GM18517 (cell line): ENCODE measurements around the gene MCAT.
A peak's percentile ranks its signal among the peaks of the same experiment; 100 is the strongest.

Experiments
- ATAC-seq: cut with Tn5 transposase; IDR thresholded peaks from one replicate; pipeline ENCODE4 v1.9.1; 2021; ENCODE audit warnings: mild to moderate bottlenecking, moderate library complexity; ENCODE audit not compliant: unreplicated experiment

MCAT gene

GRCh38 chr22:43142880-43143562 is at the start of gene MCAT:
TSS of gene MCAT (minus strand) at chr22:43143398. CDS start at chr22:43143348, 50 bp downstream.
- peak; percentile 65 for ATAC-seq

DNA sequence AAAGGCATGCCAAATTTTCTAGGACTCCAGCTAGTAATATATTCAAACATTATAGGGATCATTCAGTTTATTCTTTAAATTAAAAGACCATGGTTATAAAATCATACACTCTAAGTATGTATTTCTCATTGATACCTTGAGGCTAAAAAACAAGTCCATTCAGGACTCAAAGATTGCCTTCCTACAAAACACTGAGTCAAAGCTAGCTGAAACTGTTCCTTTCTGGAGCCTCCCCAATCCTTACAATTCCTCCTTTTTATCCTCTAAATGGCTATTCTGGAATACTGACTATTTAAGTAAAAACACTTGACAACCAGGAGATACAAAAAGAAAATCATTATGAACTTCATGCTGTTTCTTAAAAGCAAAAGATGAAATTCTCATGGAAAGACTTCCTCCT is 48.6 kb upstream of the MCAT start:
- ATAC-seq: no peak

- ATAC-seq: no peak
These were observed 45.8 kb upstream of the MCAT start for GRCh38 chr22:43188829-43189545.

DNA sequence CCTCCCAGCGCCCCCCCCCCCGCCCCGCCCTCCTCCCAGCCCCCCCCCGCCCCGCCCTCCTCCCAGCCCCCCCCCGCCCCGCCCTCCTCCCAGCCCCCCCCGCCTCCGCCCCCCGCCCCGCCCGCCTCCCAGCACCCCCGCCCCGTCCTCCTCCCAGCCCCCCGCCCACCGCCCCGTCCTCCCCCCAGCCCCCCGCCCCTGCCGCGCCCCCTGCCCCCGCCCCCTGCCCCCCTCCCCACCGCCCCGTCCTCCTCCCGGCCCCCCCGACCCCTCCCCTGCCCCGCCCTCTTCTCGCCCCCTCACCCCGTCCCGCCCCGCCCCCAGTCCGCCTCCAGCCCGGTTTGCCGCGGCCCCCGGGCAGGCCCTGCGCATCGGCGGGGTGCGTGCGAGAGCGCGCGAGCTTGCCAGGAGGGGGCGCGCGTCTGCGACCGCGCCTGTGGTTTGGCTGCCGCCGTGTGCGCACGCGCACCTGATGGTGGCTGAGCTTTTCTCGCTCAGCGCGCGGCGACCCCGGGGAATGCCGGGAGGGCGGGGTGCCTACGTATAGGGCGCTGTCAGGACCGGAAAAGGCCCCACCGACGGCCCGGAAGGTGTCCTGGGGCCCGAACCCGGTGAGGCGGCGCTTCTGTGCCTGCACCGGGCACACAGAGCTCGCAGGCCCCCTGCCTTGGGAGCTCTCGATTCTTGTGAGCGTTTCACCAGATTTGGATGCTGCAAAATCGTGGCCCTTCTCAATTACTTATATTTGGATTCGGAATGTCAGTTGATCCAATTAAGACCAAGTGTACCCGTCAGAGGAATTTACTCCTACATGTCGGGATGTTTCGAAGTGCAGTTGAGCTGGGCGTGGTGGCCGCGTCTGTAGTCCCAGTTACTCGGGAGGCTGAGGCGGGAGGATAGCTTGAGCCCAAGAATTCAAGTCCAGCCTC is 44.2 kb upstream of the MCAT start:
- peak; percentile 76 for ATAC-seq

DNA sequence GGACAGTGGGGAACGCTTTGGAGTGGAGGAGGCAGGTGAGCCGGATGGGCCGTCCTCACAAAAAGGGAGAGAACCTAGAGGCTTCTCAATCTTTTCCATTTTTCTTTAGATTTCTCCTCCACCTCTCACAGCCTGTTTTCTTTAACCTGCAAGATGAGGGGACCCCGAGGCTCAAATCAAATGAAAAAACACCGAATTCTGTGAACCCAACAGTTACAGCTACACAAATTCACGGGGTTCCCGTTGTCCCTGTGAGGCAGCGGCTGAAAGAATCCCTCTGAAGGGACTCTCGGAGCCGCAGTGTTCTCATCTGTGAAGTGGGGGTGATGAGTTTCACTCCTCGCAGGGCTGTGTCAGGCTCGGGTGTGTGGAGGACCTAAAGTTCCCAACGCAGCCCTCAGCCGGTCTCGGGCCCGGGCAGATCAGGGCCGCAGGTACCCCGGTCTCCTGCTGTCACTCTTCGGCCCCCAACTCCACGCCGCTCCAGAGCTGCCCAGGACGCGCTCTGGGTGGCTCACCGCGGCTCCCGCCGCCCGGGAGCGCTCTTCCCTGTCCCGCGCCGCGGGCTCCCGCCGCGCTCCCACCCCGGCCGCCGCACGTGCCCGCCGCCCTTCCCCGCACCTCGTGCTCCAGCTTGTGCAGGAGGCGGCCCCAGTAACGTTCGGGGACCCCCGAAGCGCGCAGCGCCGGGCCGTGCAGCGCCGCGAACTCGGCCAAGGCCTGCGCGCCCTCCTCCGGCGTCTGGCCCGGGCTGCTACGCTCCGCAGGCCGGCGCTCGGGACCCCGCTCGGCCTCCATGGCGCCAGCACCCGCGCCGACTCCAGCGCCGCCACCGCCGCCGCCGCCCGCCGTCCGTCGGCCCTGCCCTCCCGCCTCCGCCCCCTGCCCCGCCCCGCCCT is 43.3 kb upstream of the MCAT start, which contains the start of gene TTLL12:
Gene TTLL12, minus strand, starts transcription at position 863 of the 899 bp plus-strand sequence. Its CDS starts 65 bp downstream, at position 798.
- ATAC-seq: peak; percentile 34

DNA sequence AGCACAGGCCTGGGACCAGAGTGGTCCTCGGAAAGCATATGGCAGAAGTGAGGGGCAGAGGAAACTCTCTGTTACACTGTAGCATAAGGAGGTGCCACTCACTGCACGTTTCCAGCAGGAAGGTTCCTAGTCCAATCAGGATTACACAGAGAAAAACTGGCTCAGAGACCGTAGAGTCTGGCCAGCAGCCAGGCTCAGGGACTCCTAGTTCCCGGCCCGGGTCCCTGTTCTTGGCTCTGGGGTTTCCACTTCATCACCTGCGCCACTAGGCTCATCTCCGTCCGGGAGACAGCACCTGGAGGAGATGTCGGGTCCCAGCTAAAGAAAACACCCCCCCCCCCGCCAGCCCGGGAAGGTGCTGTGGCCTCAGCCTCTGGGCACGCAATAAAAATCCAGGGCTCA is 42.7 kb upstream of the MCAT start:
- no peak for ATAC-seq

DNA sequence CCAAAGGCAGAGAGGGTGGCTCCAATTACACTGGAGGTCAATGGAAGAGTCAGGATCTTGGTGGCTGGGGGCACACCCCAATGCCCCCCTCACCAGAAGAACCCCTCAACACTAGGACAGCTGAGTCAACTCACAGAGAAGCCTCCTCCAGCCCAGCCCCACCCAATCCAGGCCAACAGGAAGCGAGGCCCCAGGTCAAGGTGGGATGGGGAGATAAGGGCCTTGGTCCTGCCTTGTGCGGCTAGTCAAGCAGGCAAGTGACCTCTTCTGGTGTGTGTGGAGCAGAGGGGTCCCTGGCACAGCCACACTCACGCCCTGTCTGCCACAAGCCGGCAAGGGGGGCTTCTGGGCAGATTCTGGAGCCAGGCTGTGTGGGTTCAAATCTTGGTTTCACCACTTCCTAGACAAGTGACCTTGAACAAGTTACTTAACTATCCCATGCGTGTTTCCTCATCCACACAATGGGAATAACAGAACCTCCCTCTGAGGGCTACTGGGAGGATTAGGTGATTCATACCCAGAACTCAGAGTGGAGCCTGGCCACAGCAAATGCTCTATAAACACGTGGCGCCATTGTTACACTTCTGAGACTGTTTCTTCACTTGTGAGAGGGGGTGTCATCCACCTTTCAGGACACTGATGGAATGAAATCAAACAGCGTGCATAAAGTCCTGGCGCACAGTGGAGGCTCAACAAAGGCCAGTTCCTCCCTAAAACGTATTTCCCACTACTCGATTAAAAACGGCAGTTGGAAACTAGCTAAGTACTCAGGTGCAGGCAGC is 40.5 kb upstream of the MCAT start:
- ATAC-seq: no peak

- no peak for ATAC-seq
These were observed 39.5 kb upstream of the MCAT start for GRCh38 chr22:43182726-43183125.

- ATAC-seq: no peak
These were observed 38.9 kb upstream of the MCAT start for GRCh38 chr22:43182118-43182517.

GRCh38 chr22:43181321-43182076 is 38.3 kb upstream of the MCAT start:
- ATAC-seq: no peak

- no peak for ATAC-seq
These were observed 37.5 kb upstream of the MCAT start for GRCh38 chr22:43180670-43181069.

DNA sequence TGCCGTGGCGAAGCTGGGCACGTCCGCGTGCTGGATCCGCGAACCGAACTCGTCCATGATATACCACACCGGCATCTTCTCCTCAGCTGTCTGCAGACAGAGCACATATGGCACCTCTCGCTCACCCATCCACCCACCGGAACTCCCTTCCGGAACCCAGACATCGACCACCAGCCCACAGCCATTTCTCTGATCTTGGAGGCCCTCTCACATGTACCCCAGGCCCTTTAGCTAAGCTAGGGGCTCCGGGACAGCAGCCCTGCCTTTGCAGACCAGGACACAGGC is 36.7 kb upstream of the MCAT start:
- ATAC-seq: no peak

- ATAC-seq: no peak
These were observed 36.1 kb upstream of the MCAT start for GRCh38 chr22:43179146-43179910.

GRCh38 chr22:43177479-43177878 is 34.3 kb upstream of the MCAT start:
- no peak for ATAC-seq

DNA sequence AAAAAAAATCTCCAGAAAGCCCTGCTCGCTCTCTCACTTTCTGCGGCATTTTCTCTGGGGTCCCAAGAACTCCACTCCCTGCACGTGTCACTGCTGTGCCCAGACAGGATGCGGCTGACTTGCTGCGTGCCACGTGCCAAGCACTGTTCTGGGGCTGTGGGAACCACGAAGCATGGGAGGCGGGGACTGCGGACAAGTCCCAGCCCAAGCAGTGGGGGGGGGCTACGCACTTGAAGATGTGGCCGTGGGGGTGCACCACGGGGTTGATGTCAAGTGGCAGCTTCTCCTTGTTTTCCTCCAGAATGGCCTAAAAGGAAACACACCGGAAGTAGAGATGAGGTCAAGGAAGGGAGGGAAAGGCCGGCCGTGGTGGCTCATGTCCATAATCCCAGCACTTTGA is 32.9 kb upstream of the MCAT start:
- ATAC-seq: no peak

DNA sequence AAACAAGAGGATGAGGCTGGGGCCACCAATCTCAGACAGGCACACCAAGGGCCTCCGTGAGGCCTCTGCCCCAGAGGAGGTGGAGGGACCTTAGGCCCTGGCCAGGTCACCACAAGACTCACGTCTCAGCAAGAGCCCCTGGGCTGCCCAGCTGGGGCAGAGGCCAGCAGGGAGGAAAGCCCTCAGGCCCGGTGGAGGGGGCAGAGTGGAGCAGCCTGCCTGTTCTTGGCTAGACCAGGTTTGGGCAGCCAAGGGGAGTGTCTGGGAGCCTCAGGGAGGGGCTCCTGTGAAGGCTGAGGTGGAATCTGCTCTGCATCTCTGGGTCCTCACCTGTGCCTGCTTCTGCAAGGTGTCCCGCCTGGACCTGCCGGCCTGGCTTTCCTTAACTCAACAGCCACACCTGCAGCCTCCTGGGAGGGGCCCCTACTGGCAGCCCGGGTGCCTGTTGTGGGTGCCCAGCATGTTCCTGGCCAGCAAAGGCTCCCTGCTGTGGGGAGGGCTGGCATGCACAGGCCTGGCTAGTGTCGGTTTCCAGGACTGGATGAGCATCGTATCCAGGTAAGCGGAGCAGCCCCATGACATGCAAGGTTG is 31.8 kb upstream of the MCAT start:
- ATAC-seq: no peak

DNA sequence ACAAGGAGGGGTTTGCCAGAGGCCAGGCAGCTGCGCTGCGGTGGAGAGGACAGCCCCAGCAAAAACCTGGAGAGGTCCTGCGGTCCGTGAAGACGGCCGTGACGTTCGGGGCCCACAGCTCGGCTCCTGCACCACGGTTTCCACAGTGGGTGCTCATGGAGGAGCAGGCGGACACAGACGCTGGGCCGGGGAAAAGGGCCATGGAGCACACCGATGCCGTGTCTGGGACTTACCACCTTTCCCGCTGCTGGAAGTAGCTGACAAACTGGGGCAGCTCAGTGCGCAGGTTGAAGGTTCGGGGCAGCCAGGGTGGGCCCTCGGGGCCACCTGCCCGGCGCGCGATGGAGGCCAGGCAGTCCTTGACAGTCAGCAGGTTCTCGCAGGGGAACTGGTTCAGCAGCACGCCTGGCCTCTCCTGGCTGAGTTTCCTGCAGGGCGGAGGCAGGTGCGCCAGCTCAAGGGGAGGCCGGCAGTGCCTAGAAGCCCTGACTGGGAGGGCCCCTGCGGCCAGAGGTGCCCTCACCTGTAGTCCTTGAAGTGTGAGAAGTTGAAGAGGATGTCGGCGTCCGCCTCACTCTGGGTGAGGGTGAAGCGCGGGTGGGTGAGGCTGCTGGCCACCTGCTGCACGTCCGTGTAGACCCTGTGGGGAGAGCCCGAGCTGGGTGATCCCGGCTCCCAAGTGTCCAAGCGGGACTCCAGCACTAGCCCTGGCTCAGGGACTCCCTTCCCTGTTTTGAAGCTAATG is 30.9 kb upstream of the MCAT start:
- ATAC-seq: no peak
